HL-60 (cell line): ENCODE results near the gene GCK.

ENCODE experiments used
- CTCF ChIP-seq: IDR thresholded peaks from one replicate; pipeline ENCODE4 v1.5.1; 2011; ENCODE audit warnings: low read length, control low read depth, inconsistent platforms; ENCODE audit not compliant: insufficient read depth
- POLR2AphosphoS5 ChIP-seq: IDR thresholded peaks from 2 replicates; pipeline ENCODE4 v1.6.1; 2012; ENCODE audit warnings: low read depth
- REST ChIP-seq: IDR thresholded peaks from 2 replicates; pipeline ENCODE4 v1.6.1; 2012; ENCODE audit warnings: low read depth; ENCODE audit not compliant: insufficient replicate concordance

- no peak for TF ChIP-seq POLR2AphosphoS5
- no peak for TF ChIP-seq CTCF
- no peak for TF ChIP-seq REST
Observed at GRCh38 chr7:44114586-44115310, 74.5 kb downstream of the GCK start.
